ENCODE measurements around the gene MAGED2.
"Not testable (repeated sequence)": the region's sequence is repeated elsewhere in the genome, so short reads cannot be mapped to it uniquely, and the experiment has no call there.

Gene MAGED2

GRCh38 chrX:54807524-54808108 is at the start of gene MAGED2:
Gene MAGED2 (plus strand): TSS chrX:54807745. CDS start chrX:54809332, 1,587 bp downstream.
- DNase-seq, result no peak

GRCh38 chrX:54758114-54759055 is 49.2 kb upstream of the MAGED2 start:
- no peak for DNase-seq

- not testable (repeated sequence) for DNase-seq
Observed at GRCh38 chrX:54774391-54775094, 33.0 kb upstream of the MAGED2 start.

GRCh38 chrX:54776061-54776460 is 31.5 kb upstream of the MAGED2 start:
- DNase-seq, result no peak

GRCh38 chrX:54776987-54777672 is 30.4 kb upstream of the MAGED2 start:
- DNase-seq, result no peak

GRCh38 chrX:54785901-54786300 is 21.6 kb upstream of the MAGED2 start:
- no peak for DNase-seq

GRCh38 chrX:54786967-54787366 is 20.6 kb upstream of the MAGED2 start:
- DNase-seq, result no peak

GRCh38 chrX:54788446-54788845 is 19.1 kb upstream of the MAGED2 start:
- no peak for DNase-seq

GRCh38 chrX:54789405-54789804 is 18.1 kb upstream of the MAGED2 start:
- not testable (repeated sequence) for DNase-seq

- DNase-seq, result no peak
Observed at GRCh38 chrX:54794028-54794427, 13.5 kb upstream of the MAGED2 start.

GRCh38 chrX:54794795-54795194 is 12.8 kb upstream of the MAGED2 start:
- DNase-seq, result no peak

GRCh38 chrX:54798137-54798536 is 9.4 kb upstream of the MAGED2 start, which contains the start of gene ITIH6:
Gene ITIH6 (minus strand): TSS chrX:54798255. CDS start chrX:54798210, 45 bp downstream.
- no peak for DNase-seq

GRCh38 chrX:54799046-54799445 is 8.5 kb upstream of the MAGED2 start:
- no peak for DNase-seq

- peak; percentile 62 for DNase-seq
Observed at GRCh38 chrX:54808109-54808604, 612 bp downstream of the MAGED2 start.

- DNase-seq, result peak; percentile 90
Observed at GRCh38 chrX:54808605-54809483, 1.3 kb downstream of the MAGED2 start.

GRCh38 chrX:54810532-54810931 is 3.0 kb downstream of the MAGED2 start:
- no peak for DNase-seq

GRCh38 chrX:54811301-54811885 is 3.8 kb downstream of the MAGED2 start:
- no peak for DNase-seq

GRCh38 chrX:54812306-54812705 is 4.8 kb downstream of the MAGED2 start:
- no peak for DNase-seq

- DNase-seq, result no peak
Observed at GRCh38 chrX:54817220-54817820, 9.8 kb downstream of the MAGED2 start.

- DNase-seq, result no peak
Observed at GRCh38 chrX:54818221-54818620, 10.7 kb downstream of the MAGED2 start.

GRCh38 chrX:54819201-54819600 is 11.7 kb downstream of the MAGED2 start:
- no peak for DNase-seq
